Adrenal gland (tissue), 12 donors: ENCODE results near the gene MNAT1. TPM values are rescaled to one million over a fixed set of nuclear protein-coding genes. Genes with fewer than 3 reads are reported as not detected.
"Not testable (repeated sequence)": the region's sequence is repeated elsewhere in the genome, so short reads cannot be mapped to it uniquely, and the experiment has no call there.

Experiments
- DNase-seq, 7 donors: peaks; one replicate each; pipeline ENCODE4 v3.0.0-alpha.2; 2019 to 2020
- H3K27ac ChIP-seq, 5 donors: fragments of 200-600 bp; sonication (generic) in 4 of 5; 1 replicate in 3 of 5; 2 replicates in 2 of 5; pipeline versions ENCODE4 v1.5.1 to v1.8.0; 2016 to 2020; ENCODE audit warnings: mild to moderate bottlenecking in 1 of 5
- H3K27me3 ChIP-seq: fragments of 200-600 bp; 2 replicates; pipeline ENCODE4 v1.8.0; 2021
- H3K36me3 ChIP-seq, 2 donors: fragments of 200-600 bp; replicated peaks in 1 of 2; 1 replicate in 1 of 2; 2 replicates in 1 of 2; pipeline versions ENCODE4 v1.5.1 to v1.8.0; 2018 to 2022
- H3K4me1 ChIP-seq, 2 donors: fragments of 200-600 bp; replicated peaks in 1 of 2; 1 replicate in 1 of 2; 2 replicates in 1 of 2; pipeline versions ENCODE4 v1.5.1 to v1.8.0; 2018 to 2021
- H3K4me3 ChIP-seq, 4 donors: fragments of 200-600 bp; sonication (generic) in 3 of 4; one replicate each; pipeline ENCODE4 v1.5.1; 2016 to 2018
- H3K9me3 ChIP-seq, 3 donors: fragments of 200-600 bp; sonication (generic) in 1 of 3; replicated peaks in 1 of 3; 1 replicate in 2 of 3; 2 replicates in 1 of 3; pipeline versions ENCODE4 v1.5.1 to v1.8.0; 2016 to 2021
- CTCF ChIP-seq, 6 experiments: fragments of 450-650 bp in 4 of 6; fragments of 200-600 bp in 2 of 6; sonication (generic) in 1 of 6; IDR thresholded peaks; 1 replicate in 5 of 6; 2 replicates in 1 of 6; pipeline versions ENCODE4 v1.5.1 to v1.8.0; 2016 to 2021; ENCODE audit warnings: antibody characterized with exemption in 6 of 6, mild to moderate bottlenecking in 2 of 6, moderate library complexity in 1 of 6
- POLR2A ChIP-seq, 2 donors: fragments of 450-650 bp; IDR thresholded peaks; one replicate each; pipeline ENCODE4 v1.6.1; 2017; ENCODE audit warnings: antibody characterized with exemption in 2 of 2, mild to moderate bottlenecking in 2 of 2, moderate library complexity in 1 of 2
- WGBS, 4 donors: extraction: QIAGEN DNeasy Blood & Tissue Kit in 2 of 4; methylation state at CpG; one replicate each; pipeline versions ENCODE4 v1.1.5 to v1.1.7; 2013 to 2017; 5-methylcytosine and 5-hydroxymethylcytosine counted together
- intact Hi-C, 2 donors: fragments of 100-400 bp; cut with DNase I; formaldehyde crosslinking; loops; one replicate each; pipeline versions ENCODE4 v1.14.1 to v1.15.0; 2022 to 2023
- polyA plus RNA-seq, 3 donors: library from polyadenylated mRNA; stranded (reverse); fragments of 200-250 nt in 2 of 3; fragments of 350-450 nt in 1 of 3; fragmentation: Illumina TruSeq in 1 of 3; extraction: RNeasy Lipid Tissue Mini Kit (QIAGEN cat#74804) in 1 of 3; gene quantifications; one replicate each; pipeline ENCODE4 v1.2.3, GENCODE V29; 2013 to 2014
- total RNA-seq, 9 donors: library from RNA; depleted of rRNA in 4 of 9; stranded (reverse); fragments of >200 nt in 4 of 9; fragments of 120-200 nt in 1 of 9; fragmentation: NEBNext Ultra II Directional in 1 of 9; extraction: Animal tissue kit (Norgen Biotek cat#: 25700) in 1 of 9; gene quantifications; one replicate each; pipeline versions ENCODE4 v1.1.0 to v1.2.4, GENCODE V29; 2013 to 2023
- donor health status: healthy with polysubstance abuse.
- donor health status: Bipolar disorder and iron deficiency.
- donor health status: DM: yes; HTN: yes; CAD: no.
- donor health status: DM: no; HTN: no; CAD: no.
- donor health status: DM: no; HTN: no; CAD: no.
- donor health status: DM: yes; HTN: yes; CAD: no.

MNAT1 gene
- total and polyA plus RNA-seq, 12 donors = 11.7 to 69.2 (median 29.0) TPM

GRCh38 chr14:60723116-60723906 is 11.2 kb upstream of the MNAT1 start:
- peak overlapping the region in 3 of 5 donors; percentile 50 to 66 (median 61) for H3K27ac ChIP-seq
- no peaks in the 10 kb centered on the region for H3K36me3 ChIP-seq
- no peak for TF ChIP-seq CTCF (IDR thresholded peaks at IDR 0.05)
- TF ChIP-seq POLR2A (IDR thresholded peaks at IDR 0.05) = no peak
- H3K9me3 ChIP-seq = no peaks in the 10 kb centered on the region
- DNase-seq = peak; percentile 43 to 71 (median 54)
- WGBS, 4 donors = 0 to 1% (median 1%) methylated on average over 26 to 78 of the region's 78 CpGs
- peak overlapping the region; percentile 70 to 86 (median 78) for H3K4me3 ChIP-seq
- no peaks in the 10 kb centered on the region for H3K27me3 ChIP-seq
- H3K4me1 ChIP-seq = peaks cover 15 to 25% of the 10 kb centered on the region in 2 donors
- intact Hi-C loops = loop anchor here in 1 of 2 donors (10.0 kb wide), 1 partner anchor 141 kb away; no protein-coding TSS in a partner anchor

GRCh38 chr14:60723907-60724618 is 10.5 kb upstream of the MNAT1 start, which contains the start of gene SIX4:
SIX4 (minus strand) TSS chr14:60724351; CDS start chr14:60724074, 277 bp downstream.
- Histone ChIP-seq H3K4me3 (peak within 1 kb of the TSS; percentile 70 to 86 (median 78)), H3K27ac (peak within 1 kb of the TSS in 3 of 5 donors; percentile 50 to 66 (median 61)), H3K9me3 (no peaks in the 10 kb centered on the region), H3K27me3 (no peaks in the 10 kb centered on the region), H3K36me3 (no peaks in the 10 kb centered on the region), H3K4me1 (peaks cover 15 to 25% of the 10 kb centered on the region in 2 donors)
- TF ChIP-seq POLR2A (IDR thresholded peaks at IDR 0.05) = peak in 1 of 2 donors; percentile 71
- TF ChIP-seq CTCF (IDR thresholded peaks at IDR 0.05) = no peak
- WGBS, 4 donors = 1 to 5% (median 2%) methylated on average over 31 to 36 of the region's 36 CpGs
- intact Hi-C loops = loop anchor here in 1 of 2 donors (10.0 kb wide), 1 partner anchor 141 kb away; no protein-coding TSS in a partner anchor
- DNase-seq = peak; percentile 62 to 80 (median 72)

GRCh38 chr14:60731291-60731690 is 3.3 kb upstream of the MNAT1 start:
- peaks cover 7 to 10% of the 10 kb centered on the region in 2 donors for H3K4me1 ChIP-seq
- H3K4me3 ChIP-seq, H3K27me3 ChIP-seq, DNase-seq, H3K9me3 ChIP-seq, H3K27ac ChIP-seq, H3K36me3 ChIP-seq: not testable (repeated sequence)
- 84 to 93% (median 92%) methylated on average over 5 of the region's 5 CpGs for WGBS, 4 donors
- intact Hi-C loops = loop anchor here in 1 of 2 donors (5.0 kb wide), 1 partner anchor 251 kb away; the partner anchor contains the start of genes SLC38A6 and TRMT5

GRCh38 chr14:60732840-60733483 is 1.6 kb upstream of the MNAT1 start:
- DNase-seq = no peak
- WGBS, 4 donors = 55 to 67% (median 63%) methylated on average over 4 of the region's 4 CpGs
- intact Hi-C loops = loop anchor here in 1 of 2 donors (5.0 kb wide), 1 partner anchor 249 kb away; the partner anchor contains the start of genes SLC38A6 and TRMT5

More at GRCh38 chr14:60732840-60733483, 1.6 kb upstream of the MNAT1 start:
- H3K27ac ChIP-seq = no peak overlapping the region
- no peaks in the 10 kb centered on the region for H3K36me3 ChIP-seq
- H3K4me3 ChIP-seq = no peak overlapping the region
- peaks cover 10 to 18% of the 10 kb centered on the region in 2 donors for H3K4me1 ChIP-seq
- no peaks in the 10 kb centered on the region for H3K27me3 ChIP-seq
- no peak for TF ChIP-seq POLR2A (IDR thresholded peaks at IDR 0.05)
- TF ChIP-seq CTCF (IDR thresholded peaks at IDR 0.05) = no peak
- no peaks in the 10 kb centered on the region for H3K9me3 ChIP-seq
